Tibial artery (tissue), 4 donors: ENCODE measurements around the gene NEGR1.
A peak's percentile ranks its signal among the peaks of the same experiment; 100 is the strongest.
"Not testable (repeated sequence)": the region's sequence is repeated elsewhere in the genome, so short reads cannot be mapped to it uniquely, and the experiment has no call there.

Experiments
- DNase-seq, 2 donors: peaks; one replicate each; pipeline ENCODE4 v3.0.0-alpha.2; 2019
- H3K27ac ChIP-seq, 2 donors: fragments of 200-600 bp; sonication (generic) in 1 of 2; 1 replicate in 1 of 2; 2 replicates in 1 of 2; pipeline ENCODE4 v1.5.1; 2018 to 2019; ENCODE audit warnings: mild to moderate bottlenecking in 1 of 2
- H3K27me3 ChIP-seq, 2 donors: fragments of 200-600 bp; sonication (generic) in 1 of 2; one replicate each; pipeline versions ENCODE4 v1.5.1 to v1.6.0; 2016 to 2019
- H3K36me3 ChIP-seq, 3 donors: fragments of 200-600 bp; sonication (generic) in 2 of 3; one replicate each; pipeline ENCODE4 v1.5.1; 2016 to 2019; ENCODE audit warnings: mild to moderate bottlenecking in 2 of 3
- H3K4me1 ChIP-seq, 4 donors: fragments of 200-600 bp; sonication (generic) in 2 of 4; 1 replicate in 3 of 4; 2 replicates in 1 of 4; pipeline ENCODE4 v1.5.1; 2016 to 2019
- H3K4me3 ChIP-seq, 2 donors: fragments of 200-600 bp; sonication (generic) in 1 of 2; 1 replicate in 1 of 2; 2 replicates in 1 of 2; pipeline ENCODE4 v1.5.1; 2018 to 2019; ENCODE audit warnings: mild to moderate bottlenecking in 2 of 2
- H3K9me3 ChIP-seq, 3 donors: fragments of 200-600 bp; sonication (generic) in 1 of 3; one replicate each; pipeline ENCODE4 v1.5.1; 2016 to 2019
- CTCF ChIP-seq, 2 experiments: fragments of 200-600 bp in 1 of 2; fragments of 450-650 bp in 1 of 2; IDR thresholded peaks; one replicate each; pipeline ENCODE4 v1.5.1; 2017 to 2019; ENCODE audit warnings: antibody characterized with exemption in 2 of 2, mild to moderate bottlenecking in 1 of 2, moderate library complexity in 1 of 2
- intact Hi-C: fragments of 100-400 bp; cut with DNase I; formaldehyde crosslinking; loops from one replicate; pipeline ENCODE4 v1.15.0; 2023; ENCODE audit warnings: low total_unique reads

Gene NEGR1

GRCh38 chr1:72280131-72280530, 2.2 kb downstream of the NEGR1 start:
- TF ChIP-seq CTCF (IDR thresholded peaks at IDR 0.05): no peak
- Histone ChIP-seq H3K9me3 (no peaks in the 10 kb centered on the region), H3K4me3 (peak overlapping the region in 1 of 2 donors; percentile 91), H3K27ac (peak overlapping the region; percentile 96 to 99), H3K4me1 (peaks cover 0 to 38% (median 3%) of the 10 kb centered on the region in 4 donors), H3K27me3 (no peaks in the 10 kb centered on the region), H3K36me3 (no peaks in the 10 kb centered on the region)
- no peak for DNase-seq
- intact Hi-C loops: no loop called here

GRCh38 chr1:72278461-72278860, 3.9 kb downstream of the NEGR1 start:
- DNase-seq: no peak
- peak overlapping the region; percentile 0 to 36 for H3K27ac ChIP-seq
- TF ChIP-seq CTCF (IDR thresholded peaks at IDR 0.05): no peak
- intact Hi-C loops: no loop called here
- H3K4me1 ChIP-seq: peaks cover 0 to 36% (median 3%) of the 10 kb centered on the region in 4 donors
- H3K27me3 ChIP-seq: no peaks in the 10 kb centered on the region
- H3K36me3 ChIP-seq: no peaks in the 10 kb centered on the region
- no peaks in the 10 kb centered on the region for H3K9me3 ChIP-seq
- H3K4me3 ChIP-seq: no peak overlapping the region

GRCh38 chr1:72271555-72272085, 10.7 kb downstream of the NEGR1 start:
- H3K9me3 ChIP-seq: no peaks in the 10 kb centered on the region
- no peak overlapping the region for H3K4me3 ChIP-seq
- no peak for TF ChIP-seq CTCF (IDR thresholded peaks at IDR 0.05)
- no peak overlapping the region for H3K27ac ChIP-seq
- no peak for DNase-seq
- intact Hi-C loops: no loop called here
- H3K36me3 ChIP-seq: no peaks in the 10 kb centered on the region
- no peaks in the 10 kb centered on the region for H3K27me3 ChIP-seq
- H3K4me1 ChIP-seq: no peaks in the 10 kb centered on the region

- no peaks in the 10 kb centered on the region for H3K9me3 ChIP-seq
- DNase-seq: no peak
- TF ChIP-seq CTCF (IDR thresholded peaks at IDR 0.05): no peak
- no peaks in the 10 kb centered on the region for H3K36me3 ChIP-seq
- intact Hi-C loops: no loop called here
- H3K4me3 ChIP-seq: no peak overlapping the region
- no peaks in the 10 kb centered on the region for H3K27me3 ChIP-seq
- no peak overlapping the region for H3K27ac ChIP-seq
- H3K4me1 ChIP-seq: no peaks in the 10 kb centered on the region
Measured at GRCh38 chr1:72262735-72263134, 19.6 kb downstream of the NEGR1 start.

- DNase-seq: no peak
- intact Hi-C loops: no loop called here
- Histone ChIP-seq H3K4me3 (no peak overlapping the region), H3K27ac (no peak overlapping the region), H3K4me1 (no peaks in the 10 kb centered on the region), H3K9me3 (no peaks in the 10 kb centered on the region), H3K36me3 (no peaks in the 10 kb centered on the region), H3K27me3 (no peaks in the 10 kb centered on the region)
- TF ChIP-seq CTCF (IDR thresholded peaks at IDR 0.05): no peak
Measured at GRCh38 chr1:72253132-72253531, 29.2 kb downstream of the NEGR1 start.

- DNase-seq: no peak
- Histone ChIP-seq H3K27ac (no peak overlapping the region), H3K4me1 (no peaks in the 10 kb centered on the region), H3K27me3 (no peaks in the 10 kb centered on the region), H3K9me3 (no peaks in the 10 kb centered on the region), H3K4me3 (no peak overlapping the region), H3K36me3 (no peaks in the 10 kb centered on the region)
- intact Hi-C loops: no loop called here
- no peak for TF ChIP-seq CTCF (IDR thresholded peaks at IDR 0.05)
Measured at GRCh38 chr1:72241397-72241796, 40.9 kb downstream of the NEGR1 start.

GRCh38 chr1:72235931-72236330, 46.4 kb downstream of the NEGR1 start:
- H3K27ac ChIP-seq, H3K27me3 ChIP-seq, H3K36me3 ChIP-seq, H3K4me1 ChIP-seq, H3K4me3 ChIP-seq, DNase-seq, intact Hi-C loops, H3K9me3 ChIP-seq: not testable (repeated sequence)
